ENCODE data around the gene RXRA. TPM values are rescaled to one million over a fixed set of nuclear protein-coding genes. Genes with fewer than 3 reads are reported as not detected.

RXRA gene
- polyA plus RNA-seq, 1 donor from 2014 or later, result 2.7 TPM

GRCh38 chr9:134324359-134325095, 1.7 kb upstream of the RXRA start:
- no peak overlapping the region for H3K4me2 ChIP-seq (ENCODE audit: low read length)
- no peaks in the 10 kb centered on the region for H4K20me1 ChIP-seq (ENCODE audit: insufficient read depth)
- no peak overlapping the region for H3K9ac ChIP-seq (ENCODE audit: low read length)
- no peak overlapping the region for H3K27ac ChIP-seq (ENCODE audit: low read length)
- H3F3A ChIP-seq (ENCODE audit: insufficient read depth, low read length, poor library complexity, severe bottlenecking), result no peaks in the 10 kb centered on the region
- no peaks in the 10 kb centered on the region for H3K27me3 ChIP-seq (ENCODE audit: insufficient read depth, low read depth, low read length)
- H3K79me2 ChIP-seq (replicated peaks; ENCODE audit: insufficient read depth, low read length), result peaks cover 26% of the 10 kb centered on the region
- H3K9me2 ChIP-seq (ENCODE audit: insufficient read depth, low read length), result no peaks in the 10 kb centered on the region
- H3K36me3 ChIP-seq (ENCODE audit: insufficient read depth, low read length), result no peaks in the 10 kb centered on the region
- H3K9me3 ChIP-seq (ENCODE audit: low read length), result no peaks in the 10 kb centered on the region
- H2AFZ ChIP-seq (ENCODE audit: low read depth, low read length), result no peak overlapping the region
- TF ChIP-seq RAD21 (conservative IDR thresholded peaks at IDR 0.05) (no peak), TAF1 (IDR thresholded peaks at IDR 0.05; ENCODE audit: low read depth) (no peak), SMC3 (conservative IDR thresholded peaks at IDR 0.05; ENCODE audit: poor library complexity) (no peak), EZH2 (IDR thresholded peaks at IDR 0.05; ENCODE audit: borderline replicate concordance, insufficient read depth, low read length, poor library complexity, severe bottlenecking) (no peak), CTCF (IDR thresholded peaks at IDR 0.05; ENCODE audit: poor library complexity, severe bottlenecking) (no peak), MXI1 (conservative IDR thresholded peaks at IDR 0.05; ENCODE audit: poor library complexity, severe bottlenecking) (no peak), POLR2AphosphoS5 (IDR thresholded peaks at IDR 0.05) (no peak), EP300 (conservative IDR thresholded peaks at IDR 0.05; ENCODE audit: poor library complexity, severe bottlenecking) (no peak)
- TF ChIP-seq, protein P1, sequence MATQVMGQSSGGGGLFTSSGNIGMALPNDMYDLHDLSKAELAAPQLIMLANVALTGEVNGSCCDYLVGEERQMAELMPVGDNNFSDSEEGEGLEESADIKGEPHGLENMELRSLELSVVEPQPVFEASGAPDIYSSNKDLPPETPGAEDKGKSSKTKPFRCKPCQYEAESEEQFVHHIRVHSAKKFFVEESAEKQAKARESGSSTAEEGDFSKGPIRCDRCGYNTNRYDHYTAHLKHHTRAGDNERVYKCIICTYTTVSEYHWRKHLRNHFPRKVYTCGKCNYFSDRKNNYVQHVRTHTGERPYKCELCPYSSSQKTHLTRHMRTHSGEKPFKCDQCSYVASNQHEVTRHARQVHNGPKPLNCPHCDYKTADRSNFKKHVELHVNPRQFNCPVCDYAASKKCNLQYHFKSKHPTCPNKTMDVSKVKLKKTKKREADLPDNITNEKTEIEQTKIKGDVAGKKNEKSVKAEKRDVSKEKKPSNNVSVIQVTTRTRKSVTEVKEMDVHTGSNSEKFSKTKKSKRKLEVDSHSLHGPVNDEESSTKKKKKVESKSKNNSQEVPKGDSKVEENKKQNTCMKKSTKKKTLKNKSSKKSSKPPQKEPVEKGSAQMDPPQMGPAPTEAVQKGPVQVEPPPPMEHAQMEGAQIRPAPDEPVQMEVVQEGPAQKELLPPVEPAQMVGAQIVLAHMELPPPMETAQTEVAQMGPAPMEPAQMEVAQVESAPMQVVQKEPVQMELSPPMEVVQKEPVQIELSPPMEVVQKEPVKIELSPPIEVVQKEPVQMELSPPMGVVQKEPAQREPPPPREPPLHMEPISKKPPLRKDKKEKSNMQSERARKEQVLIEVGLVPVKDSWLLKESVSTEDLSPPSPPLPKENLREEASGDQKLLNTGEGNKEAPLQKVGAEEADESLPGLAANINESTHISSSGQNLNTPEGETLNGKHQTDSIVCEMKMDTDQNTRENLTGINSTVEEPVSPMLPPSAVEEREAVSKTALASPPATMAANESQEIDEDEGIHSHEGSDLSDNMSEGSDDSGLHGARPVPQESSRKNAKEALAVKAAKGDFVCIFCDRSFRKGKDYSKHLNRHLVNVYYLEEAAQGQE (IDR thresholded peaks at IDR 0.05; ENCODE audit: borderline replicate concordance), result no peak
- H3K4me3 ChIP-seq (ENCODE audit: low read length), result no peak overlapping the region

GRCh38 chr9:134325096-134325812, 1.0 kb upstream of the RXRA start:
- no peak for TF ChIP-seq EP300 (conservative IDR thresholded peaks at IDR 0.05; ENCODE audit: poor library complexity, severe bottlenecking)
- peak; percentile 7 for TF ChIP-seq SMC3 (conservative IDR thresholded peaks at IDR 0.05; ENCODE audit: poor library complexity)
- Histone ChIP-seq H3K27me3 (ENCODE audit: insufficient read depth, low read depth, low read length) (no peaks in the 10 kb centered on the region), H4K20me1 (ENCODE audit: insufficient read depth) (no peaks in the 10 kb centered on the region), H3K9me3 (ENCODE audit: low read length) (no peaks in the 10 kb centered on the region), H3F3A (ENCODE audit: insufficient read depth, low read length, poor library complexity, severe bottlenecking) (no peaks in the 10 kb centered on the region), H3K36me3 (ENCODE audit: insufficient read depth, low read length) (no peaks in the 10 kb centered on the region), H2AFZ (ENCODE audit: low read depth, low read length) (no peak overlapping the region), H3K4me3 (ENCODE audit: low read length) (peak overlapping the region; percentile 65), H3K79me2 (replicated peaks; ENCODE audit: insufficient read depth, low read length) (peaks cover 33% of the 10 kb centered on the region), H3K27ac (ENCODE audit: low read length) (peak overlapping the region; percentile 42), H3K9ac (ENCODE audit: low read length) (peak overlapping the region; percentile 69), H3K4me2 (ENCODE audit: low read length) (peak overlapping the region; percentile 65), H3K9me2 (ENCODE audit: insufficient read depth, low read length) (no peaks in the 10 kb centered on the region)
